ELR (cell line): ENCODE results near the gene IL19.
"Not testable (repeated sequence)": the region's sequence is repeated elsewhere in the genome, so short reads cannot be mapped to it uniquely, and the experiment has no call there.

Experiments
- DNase-seq: peaks from one replicate; pipeline ENCODE4 v3.0.0-alpha.2; 2015; ENCODE audit warnings: low read depth

IL19 gene

DNA sequence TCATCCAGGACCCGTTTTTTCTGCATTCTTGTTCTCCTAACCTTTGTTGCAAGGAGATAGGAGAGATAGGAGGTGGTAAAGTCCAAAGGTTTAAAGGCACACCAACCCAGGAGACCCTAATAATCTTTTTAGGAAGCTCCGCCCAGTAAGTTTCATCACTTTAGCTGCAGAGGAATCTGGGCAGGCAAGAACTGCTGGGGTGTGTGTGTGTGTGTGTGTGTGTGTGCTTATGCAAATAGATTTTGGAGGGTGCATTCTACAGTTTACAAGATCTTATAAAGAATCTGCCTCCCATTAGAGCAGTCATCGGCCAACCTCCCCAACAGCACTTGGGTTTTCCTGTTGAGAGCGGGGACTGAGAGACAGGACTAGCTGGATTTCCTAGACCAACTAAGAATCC is 5.7 kb downstream of the IL19 start:
- DNase-seq = no peak

DNA sequence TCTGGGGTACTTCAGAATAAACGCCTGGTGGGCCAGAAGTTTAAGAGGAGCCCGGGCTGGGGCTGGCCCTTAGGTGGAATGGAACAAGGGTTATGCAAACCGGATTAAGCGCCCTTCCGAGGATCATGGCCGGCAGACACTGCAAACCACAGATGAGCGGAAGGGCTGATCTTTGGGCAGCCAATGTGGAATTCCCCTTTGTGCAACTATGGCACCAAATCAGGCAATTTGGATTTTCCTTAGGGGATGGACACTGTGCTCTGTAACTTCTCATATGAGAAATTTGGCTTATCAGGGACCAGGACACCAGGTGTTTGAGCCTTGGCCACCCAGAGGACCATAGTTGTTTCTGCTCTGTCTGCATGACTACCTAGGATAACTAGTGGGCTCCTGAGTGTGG is 7.5 kb downstream of the IL19 start:
- no peak for DNase-seq

DNA sequence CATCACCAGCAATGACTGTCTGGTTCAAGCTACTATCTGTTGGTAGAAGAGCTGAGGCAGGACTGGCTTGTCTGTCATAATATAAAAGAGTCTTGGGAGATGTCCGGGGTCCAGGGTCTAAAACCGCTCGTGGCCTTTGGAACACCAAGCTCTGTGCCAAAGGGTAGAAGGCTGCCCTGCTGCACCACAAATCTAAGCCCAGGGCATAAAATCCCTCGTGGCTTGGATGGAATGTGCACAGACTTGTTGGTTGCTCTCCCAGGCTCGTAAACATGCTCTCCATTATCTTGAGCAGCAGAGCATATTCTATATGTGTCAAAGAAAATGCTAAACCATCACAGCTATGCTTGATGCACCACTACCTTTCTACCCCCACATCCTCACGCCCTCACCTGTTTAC is 8.3 kb downstream of the IL19 start:
- not testable (repeated sequence) for DNase-seq

DNA sequence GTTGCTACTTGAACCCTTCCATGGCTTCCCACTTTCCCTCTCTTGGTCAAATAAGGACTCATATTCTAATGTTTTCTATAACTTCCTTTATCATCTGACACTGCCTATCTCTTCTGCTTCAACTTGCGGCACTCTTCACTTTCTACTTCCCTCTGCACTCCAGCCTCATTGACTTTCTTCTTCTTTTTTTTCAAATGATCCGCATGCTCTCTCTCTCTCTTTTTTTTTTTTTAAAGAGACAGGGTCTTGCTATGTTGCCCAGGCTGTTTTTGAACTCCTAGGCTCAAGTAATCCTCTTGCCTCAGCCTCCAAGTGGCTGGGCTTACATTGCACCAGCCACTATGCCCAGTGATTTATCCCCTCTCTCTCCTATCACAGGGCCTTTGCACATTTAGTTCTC is 9.1 kb downstream of the IL19 start:
- no peak for DNase-seq

DNA sequence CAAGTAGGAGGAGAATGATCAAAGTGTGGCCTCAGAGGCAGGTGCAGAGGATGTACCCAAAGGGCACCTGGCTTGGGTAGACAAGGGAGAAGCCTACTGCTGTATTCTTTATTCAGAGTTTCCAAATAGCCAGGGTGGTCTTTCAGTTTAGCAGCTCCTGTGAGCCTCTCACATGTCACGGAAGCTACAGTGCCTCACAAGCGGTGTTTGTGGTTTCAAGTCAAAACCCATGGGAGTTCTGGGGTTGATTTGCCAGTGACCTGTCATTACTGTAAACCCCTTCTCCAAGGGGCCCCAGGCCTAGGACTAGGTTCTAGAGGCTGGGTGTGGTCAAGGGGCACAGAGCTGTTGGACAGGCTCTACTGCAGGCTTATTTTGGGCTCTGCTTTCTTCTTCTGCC is 11.9 kb downstream of the IL19 start:
- DNase-seq = no peak

GRCh38 chr1:206783506-206783905 is 12.9 kb downstream of the IL19 start:
- DNase-seq = no peak

GRCh38 chr1:206784471-206784903 is 13.9 kb downstream of the IL19 start:
- no peak for DNase-seq

DNA sequence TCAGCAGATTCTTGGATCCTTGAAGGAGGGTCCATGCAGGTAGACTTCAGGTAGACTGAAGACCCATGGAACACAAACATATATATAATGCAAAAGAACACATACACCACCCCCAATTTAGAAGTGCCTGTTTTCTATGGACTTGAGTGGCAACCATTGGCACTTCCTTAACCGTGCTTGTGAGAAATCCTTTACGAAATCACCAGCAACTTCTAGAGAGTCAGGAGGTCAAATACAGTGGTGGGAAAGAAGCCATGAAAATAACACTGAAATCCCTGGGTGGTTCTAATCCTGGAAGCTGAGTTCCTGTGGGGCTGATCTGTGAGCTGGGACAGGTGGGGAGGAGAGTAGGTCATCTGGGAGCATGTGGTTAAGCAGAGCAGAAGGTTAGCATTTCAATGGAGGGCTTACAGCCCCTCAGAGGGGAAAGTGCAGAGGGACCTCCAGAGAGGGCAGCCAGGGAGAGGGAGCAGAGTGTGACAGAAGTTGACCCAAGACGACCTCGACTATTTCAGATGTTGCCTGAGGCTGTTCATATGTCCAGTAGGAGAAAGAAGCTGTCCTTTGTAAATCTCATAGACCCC is 14.7 kb downstream of the IL19 start:
- DNase-seq = no peak

DNA sequence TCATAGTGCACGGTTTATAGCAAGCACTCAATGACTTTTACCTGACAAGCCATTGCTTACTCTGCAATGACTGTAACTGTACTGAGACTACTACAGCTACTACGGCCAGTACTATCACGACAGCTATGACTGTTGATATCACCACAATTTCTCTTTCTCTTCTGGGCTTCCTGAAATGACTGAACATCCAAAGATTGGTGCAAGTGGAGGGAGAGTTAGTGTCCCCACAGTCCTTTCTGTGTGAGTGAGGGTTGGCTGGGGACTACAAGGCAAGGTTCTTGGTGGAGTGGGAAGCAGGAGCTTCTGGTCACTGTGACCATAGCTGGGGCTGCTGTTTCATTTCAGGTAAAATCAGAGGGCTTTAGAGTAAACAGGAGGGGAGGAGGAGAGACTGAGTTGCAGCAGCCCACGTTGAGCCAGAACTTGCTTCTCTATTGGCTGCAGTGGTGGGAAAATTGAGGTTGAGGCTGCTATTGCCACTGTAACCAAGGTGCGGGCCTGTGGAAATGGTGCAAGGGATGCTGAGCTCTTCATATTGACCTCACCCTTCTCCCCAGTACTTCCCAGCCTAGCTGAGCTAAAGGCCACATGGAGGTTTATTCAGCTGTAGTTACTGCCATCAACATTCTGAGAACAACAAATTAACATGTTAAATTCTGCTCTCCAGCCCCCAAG is 15.8 kb downstream of the IL19 start:
- no peak for DNase-seq

DNA sequence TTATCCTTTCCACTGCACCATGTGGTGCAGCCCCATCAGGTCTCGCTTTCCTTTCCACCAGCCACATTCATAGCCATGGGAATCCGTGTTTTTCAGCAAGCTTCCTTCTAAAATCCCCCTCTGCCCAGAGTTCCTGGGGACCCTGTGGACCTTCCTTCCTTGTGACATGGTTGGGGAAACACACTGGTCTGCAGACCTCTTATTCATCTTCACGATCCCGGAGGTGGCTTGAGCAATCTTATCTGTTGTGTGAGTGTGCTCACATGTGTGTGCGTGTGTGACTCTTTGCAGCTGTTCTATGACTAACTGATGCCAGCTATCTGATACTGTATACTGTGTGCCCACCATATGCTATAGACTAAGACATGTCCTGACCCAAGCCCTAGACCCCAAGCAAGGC is 17.3 kb downstream of the IL19 start:
- DNase-seq = no peak

DNA sequence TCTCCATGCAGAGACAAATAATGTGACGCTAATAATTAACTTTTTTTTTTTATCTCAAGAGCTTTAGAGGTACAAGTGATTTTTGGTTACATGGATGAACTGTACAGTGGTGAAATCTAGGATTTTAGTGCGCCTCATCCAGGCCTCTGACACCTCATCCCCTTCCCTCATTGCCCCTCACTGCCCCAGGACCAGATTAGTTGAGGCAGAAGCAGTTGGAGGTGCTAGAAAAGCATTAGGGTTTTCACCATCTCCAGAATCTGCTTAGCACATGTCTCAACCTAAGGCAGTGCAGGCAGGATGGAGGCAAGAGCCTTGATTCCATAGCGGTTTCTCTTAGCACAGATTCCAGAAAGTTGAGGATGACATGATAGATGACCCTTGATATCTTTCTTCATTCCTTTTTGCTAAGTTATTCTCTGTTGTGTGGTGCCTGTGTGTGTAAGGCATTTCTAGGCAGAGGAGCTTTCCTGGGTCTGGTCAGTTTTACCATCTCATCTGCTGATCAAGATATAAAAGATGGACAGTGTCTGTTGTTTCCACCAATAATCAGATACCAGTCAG is 18.0 kb downstream of the IL19 start:
- DNase-seq = no peak

DNA sequence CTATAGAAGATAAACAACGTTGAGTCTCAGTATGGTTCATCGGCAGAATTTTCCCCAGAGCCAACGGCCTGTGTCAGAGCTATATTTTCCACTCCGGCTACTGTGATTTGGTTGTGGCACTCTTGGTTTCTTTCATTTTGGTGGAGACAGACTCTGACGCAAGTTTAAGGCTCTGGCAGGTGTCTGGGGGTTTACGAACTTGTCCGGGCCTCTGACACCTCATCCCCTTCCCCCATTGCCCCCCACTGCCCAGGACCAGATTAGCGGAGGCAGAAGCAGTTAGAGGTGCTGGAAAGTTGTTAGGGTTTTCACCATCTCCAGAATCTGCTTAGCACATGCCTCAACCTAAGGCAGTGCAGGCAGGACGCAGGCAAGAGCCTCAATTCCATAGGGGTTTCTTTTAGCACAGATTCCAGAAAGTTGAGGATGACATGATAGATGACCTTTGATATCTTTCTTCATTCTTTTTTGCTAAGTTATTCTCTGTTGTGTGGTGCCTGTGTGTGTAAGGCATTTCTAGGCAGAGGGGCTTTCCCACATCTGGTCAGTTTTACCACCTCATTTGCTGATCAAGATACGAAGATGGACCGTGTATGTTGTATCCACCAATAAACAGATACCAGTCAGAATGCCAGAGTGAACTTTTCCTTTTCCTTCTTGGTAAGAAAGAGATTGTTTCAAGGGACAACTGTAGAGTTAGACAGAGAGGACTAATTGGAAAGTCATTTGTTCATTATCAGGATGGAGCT is 20.1 kb downstream of the IL19 start:
- no peak for DNase-seq

- DNase-seq = peak; percentile 49
Observed at GRCh38 chr1:206792939-206793607, 22.5 kb downstream of the IL19 start.

- DNase-seq = no peak
Observed at GRCh38 chr1:206793620-206794019, 23.0 kb downstream of the IL19 start.

DNA sequence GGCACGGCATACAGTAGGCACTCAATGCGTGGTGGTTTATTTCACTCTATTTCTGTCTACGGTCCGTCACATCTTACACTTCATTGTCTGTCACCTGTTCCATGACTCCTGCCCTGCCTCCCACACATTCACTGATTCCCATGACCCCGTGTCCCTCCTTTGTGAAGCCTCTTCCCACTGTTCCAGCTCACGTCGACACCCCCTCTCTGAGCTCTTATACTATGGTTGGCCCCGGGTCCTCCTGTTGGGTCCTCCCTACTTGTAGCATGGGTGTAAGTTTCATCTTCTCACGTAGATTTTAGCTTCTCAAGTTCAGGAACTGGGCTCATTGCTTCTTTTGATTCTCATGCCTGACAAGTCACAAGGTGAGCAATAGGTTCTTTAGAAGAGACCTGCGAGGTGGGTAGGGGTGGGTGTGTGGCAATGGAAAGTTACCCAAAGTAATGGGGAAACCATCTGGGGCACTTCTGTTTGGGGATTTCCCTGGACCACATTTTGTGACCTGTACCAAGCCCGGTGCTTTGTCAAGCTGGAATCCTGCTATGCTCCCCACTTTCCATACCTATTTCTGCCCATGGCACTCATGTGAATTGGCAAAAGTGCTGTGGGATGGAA is 23.8 kb downstream of the IL19 start:
- DNase-seq = no peak

GRCh38 chr1:206796116-206796515 is 25.5 kb downstream of the IL19 start:
- no peak for DNase-seq

- no peak for DNase-seq
Observed at GRCh38 chr1:206796981-206797402, 26.4 kb downstream of the IL19 start.

DNA sequence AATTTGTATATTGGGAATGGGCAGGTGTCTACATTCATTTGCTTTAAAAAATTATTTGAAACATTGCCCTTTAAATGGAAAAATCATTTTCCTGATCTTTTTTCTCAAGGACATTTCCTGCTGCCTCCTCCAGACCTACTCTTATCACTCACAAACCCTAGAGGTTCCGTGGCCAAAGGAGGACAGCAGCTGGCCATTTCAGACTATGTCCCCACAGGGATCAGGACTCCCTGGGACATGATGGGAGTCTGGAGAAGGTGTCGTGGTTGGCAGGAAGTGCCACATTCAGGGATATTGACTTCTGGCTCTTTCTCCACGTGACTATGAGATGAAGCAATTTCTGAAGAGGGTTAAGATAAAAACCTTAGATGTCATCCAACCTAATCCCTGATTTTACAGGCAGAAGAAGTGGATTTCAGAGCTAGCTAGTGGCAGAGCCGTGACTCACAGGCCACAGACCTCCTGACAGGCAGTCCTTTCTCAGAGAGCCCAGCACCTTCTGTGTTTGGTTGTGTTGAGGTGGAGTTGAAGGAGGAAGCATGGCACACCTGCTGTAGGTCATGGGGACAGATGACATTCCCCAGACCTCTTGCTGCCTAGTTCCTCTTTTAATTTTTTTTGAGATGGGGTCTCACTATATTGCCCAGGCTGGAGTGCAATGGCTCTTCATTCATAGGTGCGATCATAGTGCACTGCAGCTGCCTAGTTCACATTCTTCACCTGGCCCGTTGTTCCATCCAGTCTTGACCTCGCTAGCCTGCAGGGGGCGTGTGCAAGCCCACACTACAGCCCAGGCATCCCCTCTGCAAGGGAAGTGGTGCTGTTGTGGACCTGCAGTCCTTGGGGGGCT is 27.2 kb downstream of the IL19 start:
- peak; percentile 25 for DNase-seq

DNA sequence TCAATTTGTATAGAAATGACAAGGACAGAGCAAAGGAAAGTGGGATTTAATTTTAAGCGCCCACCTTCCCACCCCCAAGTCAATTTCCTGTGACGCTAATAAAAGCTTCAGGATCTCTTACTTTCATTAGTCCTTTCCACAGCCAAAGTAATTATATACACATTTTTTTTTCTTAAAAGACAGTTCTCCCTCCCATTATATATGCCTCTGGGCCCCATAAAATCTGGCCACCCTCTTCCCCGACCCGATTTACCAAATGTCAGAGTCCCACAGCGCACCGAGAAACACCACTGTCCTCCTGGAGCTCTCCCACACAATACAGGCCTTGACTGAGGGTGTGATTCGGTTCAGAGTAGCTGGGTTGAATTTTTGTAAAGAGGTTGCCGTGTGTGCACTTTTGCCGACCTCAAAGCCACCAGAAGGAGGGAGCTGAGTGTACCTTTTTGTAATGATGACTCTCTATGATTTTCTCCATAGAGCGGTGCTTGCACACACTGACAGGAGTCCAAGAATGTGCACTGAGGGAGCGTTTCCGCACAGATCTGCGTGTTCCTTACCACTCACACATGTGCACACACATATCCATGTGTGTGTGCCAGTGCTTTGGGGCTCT is 27.9 kb downstream of the IL19 start:
- no peak for DNase-seq

- DNase-seq = no peak
Observed at GRCh38 chr1:206799311-206799710, 28.7 kb downstream of the IL19 start.

DNA sequence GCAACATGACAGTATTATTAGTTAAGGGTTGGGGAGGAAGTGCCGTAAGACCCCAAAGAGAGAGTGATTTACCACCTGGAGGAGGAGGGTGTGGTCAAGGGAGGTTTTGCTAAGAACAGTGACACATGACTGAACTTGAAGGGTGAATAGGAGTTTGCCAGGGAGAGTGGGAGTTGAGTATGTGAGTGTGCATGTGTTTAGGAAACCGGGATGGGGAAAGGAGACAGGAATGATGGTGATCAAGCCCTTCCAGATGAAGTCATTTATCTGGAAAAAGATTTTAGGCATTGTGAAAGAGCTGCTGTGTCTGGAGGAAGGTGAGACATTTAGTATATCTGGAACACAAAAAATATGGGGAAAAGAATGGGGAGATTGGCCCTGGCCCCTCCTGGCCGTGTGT is 29.8 kb downstream of the IL19 start:
- DNase-seq = no peak
